CD4-positive, alpha-beta T cell treated with Interleukin-1 beta for 1 hour (primary cell): ENCODE data around the gene TYW1B.
"Not testable (repeated sequence)": the region's sequence is repeated elsewhere in the genome, so short reads cannot be mapped to it uniquely, and the experiment has no call there.

ENCODE experiments used
- DNase-seq, 2 donors: peaks; one replicate each; pipeline ENCODE4 v3.0.0-alpha.2; 2020 to 2022

The TYW1B gene

GRCh38 chr7:72540923-72541322 is 287.1 kb downstream of the TYW1B start:
- no peak for DNase-seq

- DNase-seq, result no peak
Measured at GRCh38 chr7:72540106-72540611, 287.8 kb downstream of the TYW1B start.

- no peak for DNase-seq
Measured at GRCh38 chr7:72539702-72540101, 288.3 kb downstream of the TYW1B start.

- no peak for DNase-seq
Measured at GRCh38 chr7:72538856-72539255, 289.1 kb downstream of the TYW1B start.

GRCh38 chr7:72538147-72538546 is 289.9 kb downstream of the TYW1B start:
- no peak for DNase-seq

GRCh38 chr7:72536038-72536437 is 292.0 kb downstream of the TYW1B start:
- not testable (repeated sequence) for DNase-seq

GRCh38 chr7:72531048-72531447 is 297.0 kb downstream of the TYW1B start:
- not testable (repeated sequence) for DNase-seq
